IMR-90 (cell line): Measurements from ENCODE around the gene PFDN1. TPM values are rescaled to one million over a fixed set of nuclear protein-coding genes. Genes with fewer than 3 reads are reported as not detected.
"Not testable (repeated sequence)": the region's sequence is repeated elsewhere in the genome, so short reads cannot be mapped to it uniquely, and the experiment has no call there.

Experiments used
- ATAC-seq: fragments of 200-7000 bp; cut with Tn5 transposase; 2 replicates; pipeline ENCODE4 v1.9.1; 2020; ENCODE audit warnings: low read depth, mild to moderate bottlenecking, moderate library complexity
- BruUV-seq: library from RNA; stranded (reverse); fragments of 400-500 nt; replicated peaks from 2 replicates; lab custom pipeline; 2021; lab: Mats Ljungman, UMichigan
- CTCF ChIA-PET: fragments of 300-600 bp; formaldehyde crosslinking; extraction: SDS; loops from one replicate; lab custom pipeline; 2021; ENCODE audit warnings: antibody characterized with exemption; lab: Yijun Ruan, JAX
- POLR2A ChIA-PET: fragments of 300-600 bp; sonication (Branson Sonifier 250); formaldehyde crosslinking; loops from one replicate; lab custom pipeline; 2022; ENCODE audit warnings: antibody characterized with exemption; ENCODE audit not compliant: unreplicated experiment; lab: Charles Lee
- DNase-seq: peaks from one replicate; pipeline ENCODE4 v3.0.0; 2013
- H2AFZ ChIP-seq: replicated peaks from 2 replicates; pipeline ENCODE3; 2013; ENCODE audit warnings: low read length, mild to moderate bottlenecking; ENCODE audit not compliant: poor library complexity
- H2AK5ac ChIP-seq: 2 replicates; pipeline ENCODE4 v1.6.1; 2013; ENCODE audit warnings: low read depth, low read length, inconsistent platforms
- H2AK9ac ChIP-seq: replicated peaks from 2 replicates; pipeline ENCODE3; 2013; ENCODE audit warnings: mild to moderate bottlenecking, low read depth, low read length, moderate library complexity; ENCODE audit not compliant: poor library complexity
- H2BK120ac ChIP-seq: 2 replicates; pipeline ENCODE4 v1.6.1; 2013; ENCODE audit warnings: low read depth, low read length, inconsistent platforms
- H2BK15ac ChIP-seq: 3 replicates; pipeline ENCODE4 v1.6.1; 2013; ENCODE audit warnings: low read depth, low read length, inconsistent platforms
- H2BK20ac ChIP-seq: 2 replicates; pipeline ENCODE4 v1.6.1; 2013; ENCODE audit warnings: low read depth, mild to moderate bottlenecking, inconsistent platforms, low read length, moderate library complexity
- H2BK5ac ChIP-seq: 2 replicates; pipeline ENCODE4 v1.6.1; 2013; ENCODE audit warnings: mild to moderate bottlenecking, low read depth, low read length, inconsistent platforms; ENCODE audit not compliant: poor library complexity, severe bottlenecking
- H3K14ac ChIP-seq: replicated peaks from 2 replicates; pipeline ENCODE4 v1.6.1; 2013; ENCODE audit warnings: low read depth, low read length, inconsistent platforms
- H3K18ac ChIP-seq: 2 replicates; pipeline ENCODE4 v1.6.1; 2013; ENCODE audit warnings: low read depth, low read length, control low read depth
- H3K23ac ChIP-seq: 2 replicates; pipeline ENCODE4 v1.6.1; 2013; ENCODE audit warnings: low read depth, low read length, inconsistent platforms
- H3K27ac ChIP-seq: 2 replicates; pipeline ENCODE4 v1.5.1; 2013; ENCODE audit warnings: mild to moderate bottlenecking, control low read depth, low read length; ENCODE audit not compliant: insufficient read depth
- H3K27me3 ChIP-seq: 2 replicates; pipeline ENCODE4 v1.6.1; 2013; ENCODE audit warnings: low read length; ENCODE audit not compliant: control insufficient read depth, insufficient read depth
- H3K36me3 ChIP-seq: 2 replicates; pipeline ENCODE4 v1.6.1; 2013; ENCODE audit warnings: low read length, mixed read lengths; ENCODE audit not compliant: control insufficient read depth, insufficient read depth
- H3K4ac ChIP-seq: 2 replicates; pipeline ENCODE4 v1.6.1; 2013; ENCODE audit warnings: low read depth, low read length, inconsistent platforms
- H3K4me1 ChIP-seq: 2 replicates; pipeline ENCODE4 v1.6.1; 2013; ENCODE audit warnings: low read length, mixed read lengths; ENCODE audit not compliant: control insufficient read depth, insufficient read depth
- H3K4me2 ChIP-seq: 2 replicates; pipeline ENCODE4 v1.6.1; 2013; ENCODE audit warnings: low read depth, mild to moderate bottlenecking, control low read depth, low read length, moderate library complexity
- H3K4me3 ChIP-seq: 2 replicates; pipeline ENCODE4 v1.5.1; 2013; ENCODE audit warnings: low read depth, mild to moderate bottlenecking, control low read depth, low read length, moderate library complexity; ENCODE audit not compliant: insufficient read depth
- H3K56ac ChIP-seq: 2 replicates; pipeline ENCODE4 v1.6.1; 2013; ENCODE audit warnings: low read length, inconsistent platforms; ENCODE audit not compliant: insufficient read depth; ENCODE audit errors: extremely low read depth
- H3K79me1 ChIP-seq, 2 experiments: 2 replicates each; pipeline ENCODE4 v1.6.1; 2013; ENCODE audit warnings: low read length in 2 of 2, inconsistent platforms in 1 of 2, low read depth in 1 of 2
- H3K9ac ChIP-seq: 2 replicates; pipeline ENCODE4 v1.6.1; 2013; ENCODE audit warnings: low read depth, low read length, control low read depth
- H3K9me1 ChIP-seq: 2 replicates; pipeline ENCODE4 v1.6.1; 2013; ENCODE audit warnings: low read length, inconsistent platforms; ENCODE audit not compliant: insufficient read depth
- H3K9me3 ChIP-seq: 2 replicates; pipeline ENCODE4 v1.6.1; 2013; ENCODE audit warnings: low read length; ENCODE audit not compliant: control insufficient read depth, insufficient read depth
- H4K20me1 ChIP-seq: 2 replicates; pipeline ENCODE4 v1.6.1; 2013; ENCODE audit warnings: low read length, inconsistent platforms; ENCODE audit not compliant: insufficient read depth
- H4K5ac ChIP-seq: 2 replicates; pipeline ENCODE4 v1.6.1; 2013; ENCODE audit warnings: mild to moderate bottlenecking, low read depth, low read length, control low read depth
- H4K8ac ChIP-seq, 2 experiments: 2 replicates each; pipeline ENCODE4 v1.6.1; 2013; ENCODE audit warnings: low read depth in 2 of 2, low read length in 2 of 2, control low read depth in 1 of 2, inconsistent platforms in 1 of 2
- H4K91ac ChIP-seq: 2 replicates; pipeline ENCODE4 v1.6.1; 2013; ENCODE audit warnings: low read depth, low read length, inconsistent platforms; ENCODE audit not compliant: insufficient read depth
- WGBS, 2 experiments: methylation state at CpG; one replicate each; pipeline versions ENCODE4 v1.1.5 to v1.1.7; 2013; ENCODE audit warnings: missing lambda C conversion rate in 2 of 2; ENCODE audit not compliant: insufficient read length in 1 of 2; ENCODE audit errors: extremely low coverage in 2 of 2; 5-methylcytosine and 5-hydroxymethylcytosine counted together
- dilution Hi-C: fragments of 300-500 bp; cut with HindIII; formaldehyde crosslinking; loops from one replicate; pipeline ENCODE4 v1.14.3; 2018; ENCODE audit warnings: low sequenced_read_pairs; ENCODE audit not compliant: unreplicated experiment
- in situ Hi-C: fragments of 300-500 bp; cut with MboI; formaldehyde crosslinking; loops from 3 replicates; pipeline ENCODE4 v1.14.3; 2019; ENCODE audit warnings: low sequenced_read_pairs, inconsistent platforms, mixed read lengths
- intact Hi-C: fragments of 100-400 bp; cut with micrococcal nuclease; formaldehyde crosslinking; loops from 2 replicates; pipeline ENCODE4 v1.10.0; 2022
- polyA plus RNA-seq, 3 experiments: library from polyadenylated mRNA; depleted of rRNA; stranded (reverse); fragments of >200 nt; gene quantifications; 2 replicates each; pipeline ENCODE4 v1.2.3, GENCODE V29; 2012; ENCODE audit warnings: low replicate concordance in 1 of 3
- total RNA-seq: library from RNA; depleted of rRNA; stranded (reverse); fragments of >200 nt; gene quantifications from 2 replicates; pipeline ENCODE4 v1.2.3, GENCODE V29; 2012

The PFDN1 gene
- total and polyA plus RNA-seq, 2 of the 4 experiments (the other 2 are of a cell fraction), result 98.8 to 134 TPM

DNA sequence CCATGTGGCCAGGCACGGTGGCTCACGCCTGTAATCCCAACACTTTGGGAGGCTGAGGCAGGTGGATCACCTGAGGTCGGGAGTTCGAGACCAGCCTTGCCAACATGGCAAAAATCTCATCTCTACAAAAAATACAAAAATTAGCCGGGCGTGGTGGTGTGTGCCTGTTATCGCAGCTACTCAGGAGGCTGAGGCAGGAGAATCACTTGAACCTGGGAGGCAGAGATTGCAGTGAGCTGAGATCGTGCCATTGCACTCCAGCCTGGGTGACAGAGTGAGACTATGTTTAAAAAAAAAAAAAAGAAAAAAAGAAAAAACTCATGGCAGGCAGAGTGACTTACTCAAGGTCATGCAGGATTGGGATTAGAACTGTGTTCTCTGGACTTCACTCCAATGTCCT, 40.9 kb upstream of the PFDN1 start:
- H3K9me3 ChIP-seq, H3K36me3 ChIP-seq, H4K5ac ChIP-seq, H4K20me1 ChIP-seq, H4K91ac ChIP-seq, dilution Hi-C loops, DNase-seq, H2BK5ac ChIP-seq, H2BK120ac ChIP-seq, intact Hi-C loops, H4K8ac ChIP-seq, H3K4ac ChIP-seq, ATAC-seq, H3K9ac ChIP-seq, H2BK20ac ChIP-seq, H3K14ac ChIP-seq, in situ Hi-C loops, H2AK9ac ChIP-seq, H3K56ac ChIP-seq, H3K23ac ChIP-seq, H3K18ac ChIP-seq, H3K4me2 ChIP-seq, H2AFZ ChIP-seq, H3K9me1 ChIP-seq, POLR2A ChIA-PET, H2AK5ac ChIP-seq, H3K4me3 ChIP-seq, H2BK15ac ChIP-seq, H3K27ac ChIP-seq, H3K27me3 ChIP-seq: not testable (repeated sequence)
- Histone ChIP-seq H3K79me1 (peaks cover 28 to 59% of the 10 kb centered on the region in 2 experiments), H3K4me1 (peaks cover 11% of the 10 kb centered on the region)
- CTCF ChIA-PET, result interaction anchor here (0.5 to 11.0 kb wide), 3 partner anchors 19 to 101 kb away, joined by 3 to 233 read pairs (median 6); no protein-coding TSS in a partner anchor
- TSS peak; percentile 40 for BruUV-seq
- 100% methylated on average over 3 of the region's 8 CpGs; no CpG with 5 or more reads in 1 of the 2 experiments for WGBS, 2 experiments
